PC-3 (cell line): ENCODE data around the gene AKAP4. TPM values are rescaled to one million over a fixed set of nuclear protein-coding genes. Genes with fewer than 3 reads are reported as not detected.
A peak's percentile ranks its signal among the peaks of the same experiment; 100 is the strongest.

ENCODE experiments used
- ATAC-seq: fragments of 200-7000 bp; cut with Tn5 transposase; 2 replicates; pipeline ENCODE4 v1.9.1; 2020; ENCODE audit warnings: mild to moderate bottlenecking, moderate library complexity
- BruUV-seq: library from RNA; stranded (reverse); fragments of 400-500 nt; replicated peaks from 2 replicates; lab custom pipeline; 2021; lab: Mats Ljungman, UMichigan
- CTCF ChIA-PET: fragments of 300-600 bp; sonication (Branson Sonifier 250); formaldehyde crosslinking; loops from one replicate; lab custom pipeline; 2022; ENCODE audit warnings: antibody characterized with exemption; lab: Charles Lee
- POLR2A ChIA-PET: fragments of 300-600 bp; sonication (Branson Sonifier 250); formaldehyde crosslinking; loops from one replicate; lab custom pipeline; 2022; ENCODE audit warnings: antibody characterized with exemption; ENCODE audit not compliant: unreplicated experiment; lab: Charles Lee
- DNase-seq: peaks from one replicate; pipeline ENCODE4 v3.0.0-alpha.2; 2015
- H2AFZ ChIP-seq: fragments of 300-600 bp; sonication (generic); 2 replicates; pipeline ENCODE4 v1.6.0; 2016; ENCODE audit warnings: antibody characterized with exemption, low read length
- H3F3A ChIP-seq: fragments of 300-600 bp; sonication (generic); one replicate; pipeline ENCODE4 v1.6.0; 2017; ENCODE audit warnings: antibody characterized with exemption, low read length, control low read depth, mild to moderate bottlenecking; ENCODE audit not compliant: unreplicated experiment
- H3K27ac ChIP-seq: fragments of 300-600 bp; sonication (generic); 2 replicates; pipeline ENCODE4 v1.5.1; 2016; ENCODE audit warnings: mild to moderate bottlenecking, low read length
- H3K27me3 ChIP-seq: fragments of 300-600 bp; sonication (generic); 2 replicates; pipeline ENCODE4 v1.6.1; 2016; ENCODE audit warnings: low read length, mixed read lengths
- H3K36me3 ChIP-seq: fragments of 300-600 bp; sonication (generic); 2 replicates; pipeline ENCODE4 v1.6.1; 2016; ENCODE audit warnings: low read depth, mixed run types, low read length, mixed read lengths
- H3K4me1 ChIP-seq: fragments of 300-600 bp; sonication (generic); 2 replicates; pipeline ENCODE4 v1.5.1; 2016; ENCODE audit warnings: low read length; ENCODE audit not compliant: insufficient read depth
- H3K4me2 ChIP-seq: fragments of 300-600 bp; sonication (generic); 2 replicates; pipeline ENCODE4 v1.6.0; 2016; ENCODE audit warnings: low read length
- H3K4me3 ChIP-seq: fragments of 300-600 bp; sonication (generic); 2 replicates; pipeline ENCODE4 v1.5.1; 2016; ENCODE audit warnings: mild to moderate bottlenecking, low read length, mixed read lengths
- H3K79me2 ChIP-seq: fragments of 300-600 bp; sonication (generic); 2 replicates; pipeline ENCODE4 v1.6.1; 2017; ENCODE audit warnings: low read length, mixed read lengths
- H3K9ac ChIP-seq: fragments of 300-600 bp; sonication (generic); 2 replicates; pipeline ENCODE4 v1.6.0; 2016; ENCODE audit warnings: mild to moderate bottlenecking, low read length
- H3K9me2 ChIP-seq: fragments of 300-600 bp; sonication (generic); replicated peaks from 2 replicates; pipeline ENCODE4 v1.6.1; 2016; ENCODE audit warnings: mixed run types, low read length, mixed read lengths
- H3K9me3 ChIP-seq: fragments of 300-600 bp; sonication (generic); 2 replicates; pipeline ENCODE4 v1.6.1; 2016; ENCODE audit warnings: low read length, mixed read lengths
- H4K20me1 ChIP-seq: fragments of 300-600 bp; sonication (generic); 2 replicates; pipeline ENCODE4 v1.6.1; 2016; ENCODE audit warnings: low read length, mixed read lengths
- CTCF ChIP-seq: fragments of 300-600 bp; sonication (generic); conservative IDR thresholded peaks from 2 replicates; pipeline ENCODE4 v1.5.1; 2017; ENCODE audit warnings: antibody characterized with exemption, low read depth, mild to moderate bottlenecking, low read length
- EZH2 ChIP-seq: fragments of 300-600 bp; sonication (generic); IDR thresholded peaks from one replicate; pipeline ENCODE4 v1.6.1; 2017; ENCODE audit warnings: antibody characterized with exemption, mild to moderate bottlenecking, low read length; ENCODE audit not compliant: unreplicated experiment
- EZH2phosphoT487 ChIP-seq: fragments of 300-600 bp; sonication (generic); IDR thresholded peaks from 2 replicates; pipeline ENCODE4 v1.6.1; 2018; ENCODE audit warnings: mild to moderate bottlenecking, antibody characterized with exemption, low read length, borderline replicate concordance
- intact Hi-C: fragments of 100-400 bp; cut with micrococcal nuclease; formaldehyde crosslinking; loops from 2 replicates; pipeline ENCODE4 v1.9.0; 2023
- total RNA-seq: library from RNA; depleted of rRNA; stranded (reverse); fragments of >200 nt; gene quantifications from 2 replicates; pipeline ENCODE4 v1.2.3, GENCODE V29; 2014

Gene AKAP4
- total RNA-seq, 1 experiment from 2014 or later = not detected

- Histone ChIP-seq H4K20me1 (no peaks in the 10 kb centered on the region), H3K9ac (peak within 1 kb of the TSS; percentile 71), H3F3A (no peaks in the 10 kb centered on the region), H3K79me2 (no peaks in the 10 kb centered on the region), H3K4me2 (peak within 1 kb of the TSS; percentile 58), H3K27me3 (no peaks in the 10 kb centered on the region), H3K9me3 (no peaks in the 10 kb centered on the region), H2AFZ (peak within 1 kb of the TSS; percentile 65), H3K4me1 (peaks cover 15% of the 10 kb centered on the region), H3K9me2 (no peaks in the 10 kb centered on the region), H3K4me3 (peak within 1 kb of the TSS; percentile 62), H3K36me3 (no peaks in the 10 kb centered on the region), H3K27ac (peak within 1 kb of the TSS; percentile 26; the same call in 1 of the 2 replicates)
- ChIA-PET CTCF (interaction anchor here (0.6 to 0.7 kb wide), 3 partner anchors 60 to 1013 kb away, joined by 3 to 4 read pairs (median 3); no protein-coding TSS in a partner anchor), POLR2A (no interaction called here)
- TF ChIP-seq EZH2 (no peak), CTCF (peak; percentile 70)
- DNase-seq = peak; percentile 67
- intact Hi-C loops = loop anchor here (1.0 to 5.0 kb wide), 3 partner anchors 104 to 327 kb away; partner anchors contain the start of gene USP27X
- peak; percentile 85 for ATAC-seq
- BruUV-seq = no TSS peak
These were observed 3.6 kb upstream of the AKAP4 start, which contains the start of gene CCNB3 for GRCh38 chrX:50204364-50204899. TSS of gene CCNB3 (plus strand) at chrX:50204765. CDS start at chrX:50285164, 80,399 bp downstream.

GRCh38 chrX:50202539-50202938 is 1.7 kb upstream of the AKAP4 start:
- no peak overlapping the region for H3K9ac ChIP-seq

More at GRCh38 chrX:50202539-50202938, 1.7 kb upstream of the AKAP4 start:
- Histone ChIP-seq H2AFZ (no peak overlapping the region), H3K79me2 (no peaks in the 10 kb centered on the region), H3F3A (no peaks in the 10 kb centered on the region), H3K36me3 (no peaks in the 10 kb centered on the region), H3K9me2 (no peaks in the 10 kb centered on the region), H3K27ac (no peak overlapping the region), H3K4me1 (peaks cover 15% of the 10 kb centered on the region), H3K27me3 (no peaks in the 10 kb centered on the region), H3K4me2 (no peak overlapping the region), H4K20me1 (no peaks in the 10 kb centered on the region), H3K4me3 (no peak overlapping the region), H3K9me3 (no peaks in the 10 kb centered on the region)
- CTCF ChIA-PET = no interaction called here
- ATAC-seq (peak; percentile 24; the same call in 1 of the 2 replicates), DNase-seq (peak; percentile 60)
- TF ChIP-seq EZH2phosphoT487 (no peak), CTCF (no peak), EZH2 (no peak)
- no TSS peak for BruUV-seq
- intact Hi-C loops = loop anchor here (5.0 kb wide), 1 partner anchor 325 kb away; the partner anchor contains the start of gene USP27X
- POLR2A ChIA-PET = no interaction called here
